HG03442 (cell line): Measurements from ENCODE around the gene RHEB.

Experiments
- ATAC-seq: cut with Tn5 transposase; IDR thresholded peaks from one replicate; pipeline ENCODE4 v1.9.1; 2021; ENCODE audit warnings: mild to moderate bottlenecking, moderate library complexity; ENCODE audit not compliant: unreplicated experiment

RHEB gene

DNA sequence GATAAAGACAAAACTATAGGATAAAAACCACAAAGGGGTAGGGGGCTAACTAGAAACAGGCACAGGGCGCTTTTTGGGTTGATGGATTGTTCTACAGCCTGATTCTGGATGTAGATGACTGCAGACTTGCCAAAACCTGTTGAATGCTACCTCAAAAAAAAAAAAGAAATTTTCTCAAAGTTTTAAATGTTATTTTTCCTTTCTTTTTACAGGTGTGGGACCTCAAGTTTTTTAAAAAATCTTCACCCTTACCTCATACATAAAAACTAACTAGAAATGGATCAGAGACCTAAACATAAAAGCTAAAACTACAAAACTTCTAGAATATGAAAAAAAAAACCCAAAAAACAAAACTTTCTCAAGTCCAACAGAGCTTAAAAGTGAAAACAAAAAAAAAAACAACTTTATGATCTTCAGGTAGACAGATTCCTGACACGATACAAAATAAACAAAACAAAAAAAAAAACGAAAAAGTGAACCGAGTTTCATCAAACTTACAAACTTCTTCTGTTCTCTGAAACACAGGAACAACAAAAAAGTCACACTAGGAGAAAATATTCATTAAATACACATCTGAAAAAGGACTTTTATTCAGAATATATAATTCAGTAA lies 14.9 kb downstream of the RHEB start:
- ATAC-seq = no peak

DNA sequence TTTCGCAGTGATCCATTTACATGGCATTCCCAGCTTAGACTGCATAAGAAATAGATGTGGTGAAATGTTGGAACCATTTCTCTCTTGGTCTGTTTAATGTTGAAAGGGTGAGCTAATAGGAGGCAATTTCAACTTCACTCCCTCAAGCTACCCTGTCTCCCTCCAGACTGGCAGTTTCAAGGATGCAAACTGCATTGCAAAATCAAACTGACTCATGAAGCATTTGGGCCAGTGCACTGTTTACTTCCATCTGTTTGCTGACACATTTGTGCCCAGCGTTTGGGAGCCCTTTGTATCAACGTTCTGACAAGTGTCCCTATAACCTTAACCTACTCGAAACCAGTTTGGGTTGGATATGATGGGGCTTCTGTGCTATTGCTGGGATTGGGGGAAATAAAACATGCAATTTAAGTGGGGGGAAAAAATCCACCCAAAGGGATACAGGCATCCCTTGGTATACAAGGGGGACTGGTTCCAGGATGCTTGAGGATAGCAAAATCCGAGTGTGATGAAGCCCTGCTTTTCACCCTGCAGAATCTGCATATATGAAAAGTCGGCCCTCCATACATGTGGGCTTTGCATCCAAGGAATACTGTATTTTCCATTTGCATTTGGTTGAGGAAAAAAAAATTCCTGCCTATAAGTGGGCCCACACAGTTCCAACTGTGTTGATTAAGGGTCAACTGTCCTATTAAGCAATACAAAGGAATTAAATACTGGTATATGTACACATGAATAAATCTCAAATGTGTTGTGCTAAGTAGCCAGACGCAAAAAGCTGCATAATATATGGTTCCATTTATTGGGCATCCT lies 15.6 kb downstream of the RHEB start:
- ATAC-seq = no peak

DNA sequence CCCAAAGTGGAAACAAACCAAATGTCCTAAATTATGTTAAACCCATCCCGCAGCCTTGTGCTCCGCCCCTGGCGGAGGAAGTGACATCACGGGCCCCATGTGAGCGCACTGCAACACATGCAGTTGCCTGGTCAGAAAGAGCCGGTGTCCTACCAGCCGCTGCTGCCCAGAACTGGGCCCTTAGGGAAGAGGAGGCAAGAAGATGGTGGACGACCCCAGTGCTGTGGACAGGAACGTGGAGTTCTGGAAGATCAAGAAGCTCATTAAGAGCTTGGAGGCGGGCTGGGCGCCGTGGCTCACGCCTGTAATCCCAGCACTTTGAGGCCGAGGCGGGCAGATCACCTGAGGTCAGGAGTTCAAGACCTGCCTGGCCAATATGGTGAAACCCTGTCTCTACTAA lies 18.0 kb downstream of the RHEB start:
- ATAC-seq = no peak

DNA sequence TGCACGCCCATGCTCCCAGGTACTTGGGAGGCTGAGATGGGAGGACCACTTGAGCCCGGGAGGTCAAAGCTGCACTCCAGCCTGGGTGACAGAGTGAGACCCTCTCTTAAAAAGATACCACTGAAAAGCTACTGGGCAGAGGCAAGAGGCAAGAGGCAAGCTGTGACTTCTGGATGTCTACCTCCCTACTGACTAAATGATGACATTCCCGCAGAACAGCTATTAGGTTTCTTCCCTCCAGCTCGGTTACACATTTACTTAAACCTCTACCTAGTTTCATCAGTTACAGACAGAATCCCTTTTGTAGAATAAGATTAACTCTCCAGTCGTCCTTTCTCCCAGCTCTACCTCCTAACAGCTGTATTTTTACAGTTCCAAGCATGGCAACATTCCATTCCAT lies 21.2 kb downstream of the RHEB start:
- ATAC-seq = no peak

DNA sequence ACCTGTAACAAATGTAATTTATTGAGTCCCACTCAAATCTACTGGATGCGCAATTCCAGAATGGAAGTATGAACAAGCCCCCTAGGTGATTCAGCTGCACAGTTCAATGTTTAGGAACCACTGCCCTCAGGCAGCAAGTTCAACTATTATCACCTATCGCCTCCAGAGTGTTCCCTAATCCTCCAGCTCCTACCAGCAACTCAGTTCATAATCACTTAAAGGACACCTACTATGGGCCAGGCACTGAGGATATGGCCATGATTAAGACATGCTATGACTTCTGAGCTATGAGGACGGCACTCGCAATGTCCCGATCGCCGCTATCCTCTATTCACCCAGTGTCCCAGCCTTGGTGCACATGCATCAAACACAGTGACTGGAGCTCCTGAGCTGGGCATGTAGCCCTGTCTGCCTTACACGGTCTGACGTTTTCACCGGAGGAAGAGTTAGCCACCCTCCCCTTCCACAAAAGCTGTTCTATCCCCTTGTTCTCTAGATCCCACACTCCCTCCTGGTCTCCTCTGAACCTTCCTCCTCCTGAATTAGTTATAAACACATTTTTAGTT lies 22.3 kb downstream of the RHEB start:
- ATAC-seq = no peak

DNA sequence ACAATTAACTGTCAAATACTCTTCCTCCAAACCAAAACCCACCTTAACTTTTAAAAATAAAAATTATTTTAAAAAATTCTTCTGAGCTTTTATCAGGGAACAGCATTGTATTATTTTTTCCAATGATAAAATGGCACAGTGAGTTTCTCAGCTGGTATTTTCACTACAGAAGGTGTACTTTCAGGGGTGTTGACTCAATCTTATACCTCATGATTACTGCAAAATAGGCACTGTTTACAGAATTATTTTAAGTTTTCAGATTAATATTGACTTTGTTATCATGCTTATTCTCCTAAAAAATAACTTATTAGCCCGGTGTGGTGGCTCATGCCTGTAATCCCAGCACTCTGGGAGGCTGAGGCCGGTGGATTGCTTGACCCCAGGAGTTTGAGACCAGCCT lies 24.3 kb downstream of the RHEB start:
- no peak for ATAC-seq

DNA sequence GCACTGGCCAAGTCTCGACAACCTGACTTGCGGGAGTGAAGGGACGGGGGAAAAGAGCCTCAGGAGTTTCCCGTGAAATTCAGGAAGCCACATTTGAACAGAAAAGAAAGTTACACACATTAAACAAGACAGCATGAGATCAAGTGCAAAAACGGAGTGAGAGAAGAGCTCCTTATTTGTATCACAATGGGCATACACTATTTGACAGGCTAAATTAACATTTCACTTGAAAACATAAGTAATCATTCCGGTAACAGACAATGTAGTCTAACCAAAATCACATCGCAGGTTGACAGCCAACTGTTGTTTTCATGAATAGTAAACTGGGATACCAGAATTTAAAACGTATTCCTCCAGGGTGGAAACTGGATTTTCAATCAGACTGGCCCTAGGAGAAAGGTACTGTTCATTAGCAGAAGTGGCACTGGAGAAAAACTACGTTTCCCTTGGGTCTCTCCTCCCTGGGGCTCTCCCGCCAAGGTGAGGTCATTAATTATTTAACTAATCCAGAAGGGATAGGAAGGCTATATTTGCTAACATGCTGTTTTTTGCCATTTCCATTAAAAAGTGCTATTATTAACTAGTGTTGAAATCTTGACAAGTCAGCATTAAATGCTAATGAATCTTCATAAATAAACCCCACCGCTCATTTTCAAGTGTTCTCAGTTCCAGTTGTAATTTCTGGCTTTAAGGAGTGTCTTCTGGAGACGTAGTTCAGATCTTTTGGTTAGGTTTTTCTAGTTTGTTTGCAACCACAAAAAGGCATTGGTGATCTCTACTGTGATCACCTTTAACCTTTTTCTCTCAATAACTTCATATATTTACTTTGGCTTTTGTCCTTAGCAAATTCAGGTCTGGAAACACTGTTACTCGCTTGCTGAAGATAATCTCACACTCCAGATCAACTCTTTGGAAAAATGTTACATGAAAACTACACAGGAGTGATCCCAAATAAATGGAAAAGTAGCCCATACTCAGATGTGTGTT lies 25.1 kb downstream of the RHEB start:
- ATAC-seq = no peak

DNA sequence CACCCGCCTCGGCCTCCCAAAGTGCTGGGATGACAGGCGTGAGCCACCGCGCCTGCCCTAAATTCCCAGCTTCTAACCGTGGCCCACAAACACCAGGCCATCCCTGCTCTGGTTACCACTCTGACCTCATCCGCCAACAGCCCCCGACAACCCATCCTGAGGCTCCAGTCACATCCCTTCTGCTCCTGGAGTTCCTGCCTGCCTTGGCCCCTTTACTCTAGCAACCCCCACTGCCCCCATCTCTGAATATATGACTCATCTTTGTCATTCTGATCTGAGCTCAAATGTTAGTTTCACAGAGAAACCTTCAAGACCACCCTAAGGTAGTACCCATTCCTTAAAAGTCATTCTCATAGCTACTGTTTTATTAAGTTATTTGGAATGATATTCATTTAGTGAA lies 26.6 kb downstream of the RHEB start:
- no peak for ATAC-seq

DNA sequence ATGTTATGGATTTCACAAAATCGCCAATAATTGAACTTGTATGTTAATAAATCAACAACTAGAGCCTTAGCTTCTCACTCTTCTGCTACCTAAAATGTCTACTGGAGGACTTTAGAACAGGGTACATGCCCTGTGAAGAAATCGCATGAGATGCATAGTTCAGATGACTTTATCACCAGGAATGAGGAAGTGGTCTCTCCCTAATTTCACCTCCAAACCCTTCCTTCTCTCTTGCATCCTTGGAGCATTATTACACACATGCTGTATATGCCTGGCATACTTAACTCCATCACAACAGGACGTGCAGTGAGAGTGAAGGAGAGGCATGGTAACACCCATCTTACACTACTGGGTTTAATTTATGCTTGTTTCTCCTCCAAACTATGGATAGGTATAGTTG lies 27.8 kb downstream of the RHEB start:
- no peak for ATAC-seq

DNA sequence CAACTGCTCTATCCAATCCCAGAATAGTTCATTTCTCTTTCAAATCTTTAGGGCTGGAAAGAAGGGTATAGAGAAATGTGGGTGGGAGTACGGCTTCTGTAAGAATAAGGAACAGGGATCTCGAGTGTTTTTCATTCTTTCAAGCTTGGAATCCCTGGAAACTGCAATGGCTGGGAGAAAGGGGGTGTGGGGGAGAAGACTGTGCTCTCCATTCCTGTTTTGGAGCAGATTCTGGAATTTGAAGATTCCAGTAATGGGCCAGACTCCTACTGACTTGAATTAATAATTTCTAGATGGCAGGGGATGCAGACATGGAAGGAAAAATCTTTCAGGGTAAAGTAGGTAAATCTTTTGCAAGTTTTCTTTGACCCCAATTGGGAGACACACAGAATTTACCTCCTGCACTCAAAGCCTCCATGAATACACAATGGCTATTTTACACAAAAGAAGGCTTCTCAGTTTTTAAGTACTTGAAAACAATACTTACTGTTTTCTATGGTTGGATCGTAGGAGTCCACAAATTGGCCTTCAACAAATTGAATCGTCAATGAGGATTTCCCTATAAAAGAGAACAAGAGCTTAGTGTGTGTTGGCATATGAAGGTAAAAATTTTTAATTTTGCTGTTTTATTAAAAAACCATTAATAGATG lies 29.1 kb downstream of the RHEB start:
- ATAC-seq = no peak

DNA sequence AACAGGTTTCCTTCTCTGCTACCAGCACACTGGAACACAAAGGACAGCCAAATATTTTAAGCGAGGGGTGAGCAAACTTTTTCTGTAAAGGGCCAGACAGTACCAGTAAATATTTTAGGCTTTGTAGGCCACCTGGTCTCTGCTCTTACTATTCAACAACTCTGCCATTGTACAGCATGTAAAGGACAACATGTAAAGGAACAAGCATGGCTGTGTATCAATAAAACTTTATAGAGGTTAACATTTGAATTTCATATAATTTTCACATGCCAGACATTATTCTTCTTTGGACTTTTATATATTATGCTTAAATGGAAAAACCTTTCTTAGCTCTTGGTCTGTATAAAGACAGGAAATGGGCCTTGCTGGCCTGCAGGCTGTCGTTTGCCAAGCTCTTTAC lies 30.2 kb downstream of the RHEB start:
- no peak for ATAC-seq

DNA sequence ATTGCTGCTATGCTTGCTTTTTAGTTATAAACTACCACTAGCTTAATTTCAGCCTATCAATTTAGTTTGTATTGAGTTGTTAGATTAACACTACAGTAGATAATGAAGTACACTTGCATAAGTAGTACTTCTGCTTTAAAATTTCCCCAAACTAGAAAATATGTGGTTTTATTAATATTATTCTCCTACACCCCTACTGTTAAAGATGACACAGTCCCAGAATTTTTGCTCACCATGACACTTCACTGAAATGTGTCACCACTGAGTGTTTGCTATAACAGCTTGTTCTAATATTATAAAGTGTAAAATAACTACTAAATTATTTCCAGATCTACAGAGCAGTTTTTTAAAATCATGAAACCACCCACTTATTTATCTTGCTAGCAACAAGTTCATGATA lies 31.6 kb downstream of the RHEB start:
- no peak for ATAC-seq

DNA sequence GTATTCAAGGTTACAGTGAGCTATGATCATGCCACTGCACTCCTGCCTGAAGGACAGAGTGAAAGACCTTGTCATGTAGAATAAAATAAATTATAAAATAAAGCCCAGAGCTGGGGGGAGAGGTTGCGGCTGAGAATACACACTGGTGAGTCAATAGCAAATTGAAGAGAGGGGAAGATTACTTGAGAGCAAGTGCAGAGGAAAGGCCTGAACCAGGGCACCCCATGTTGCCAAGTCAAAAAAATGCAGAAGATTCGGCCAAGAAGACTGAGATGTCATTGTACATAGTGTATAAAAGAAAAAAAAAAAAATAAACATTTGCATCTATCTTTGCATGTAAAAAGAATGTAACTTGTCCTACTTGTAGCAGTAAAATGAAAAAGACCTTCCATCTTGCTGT lies 32.5 kb downstream of the RHEB start:
- no peak for ATAC-seq

DNA sequence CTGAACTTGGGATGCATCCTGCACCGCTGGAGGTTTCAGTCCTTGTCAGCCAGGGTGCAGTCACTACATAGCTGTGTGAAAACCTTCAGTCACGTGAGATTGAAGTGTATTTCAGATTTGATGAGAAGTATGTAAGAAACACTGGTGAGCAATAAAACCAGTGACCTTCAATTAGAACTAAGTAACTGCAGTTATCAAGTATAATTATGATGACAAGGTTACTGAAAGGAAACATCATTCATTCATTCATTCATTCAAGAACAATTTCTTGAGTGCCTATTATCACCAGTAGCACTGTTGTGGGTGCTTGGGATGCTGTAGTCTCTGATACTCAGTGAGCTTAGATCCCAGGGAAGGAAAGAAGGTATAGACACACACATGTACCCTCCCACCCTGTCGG lies 33.6 kb downstream of the RHEB start:
- ATAC-seq = no peak

DNA sequence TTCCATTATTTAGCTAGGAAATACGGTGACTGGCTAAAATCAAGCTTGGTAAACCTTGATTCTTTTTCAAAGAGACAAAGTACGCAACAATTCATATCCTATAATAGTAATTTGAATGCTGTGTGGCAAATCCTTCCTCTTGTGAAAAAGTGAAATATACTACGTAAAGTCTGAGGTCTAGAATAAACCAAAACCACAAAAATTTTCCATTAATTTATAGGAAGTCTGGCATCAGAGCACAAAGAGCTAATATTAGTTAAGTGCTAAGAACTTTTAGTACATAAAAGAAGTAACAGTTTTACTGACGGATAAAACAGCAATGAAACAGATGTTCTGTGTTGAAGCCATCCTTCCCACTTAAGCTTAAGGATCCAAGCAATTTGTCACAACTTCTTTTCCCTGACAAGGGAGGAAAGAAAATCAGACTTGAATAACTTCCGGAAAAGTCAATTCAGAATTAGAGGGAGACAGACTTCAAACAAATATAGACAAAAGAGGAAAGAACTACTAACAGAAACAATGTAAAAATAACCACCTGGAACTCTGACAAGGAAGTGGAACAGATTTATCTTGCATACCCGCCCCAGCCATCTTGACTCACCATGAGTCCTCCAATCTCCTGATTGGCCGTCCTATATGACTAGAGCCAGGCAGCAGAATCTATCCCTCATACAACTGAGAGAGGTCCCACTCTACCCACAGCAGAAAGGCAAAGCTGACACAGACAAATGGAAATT lies 34.6 kb downstream of the RHEB start:
- no peak for ATAC-seq

DNA sequence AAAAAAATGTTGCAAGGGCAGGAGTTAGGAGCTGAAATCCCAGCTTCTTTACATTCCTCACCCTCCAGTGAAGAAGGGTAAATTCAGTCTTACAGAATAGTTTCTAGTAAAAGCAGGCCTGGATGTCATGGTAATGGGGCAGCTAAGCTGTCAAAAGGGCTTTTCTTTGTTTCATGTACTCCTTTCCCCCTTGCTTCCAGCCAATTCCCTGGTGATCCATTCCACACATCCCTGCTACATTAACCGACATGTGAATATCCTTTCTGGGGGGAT lies 36.0 kb downstream of the RHEB start:
- ATAC-seq = no peak

DNA sequence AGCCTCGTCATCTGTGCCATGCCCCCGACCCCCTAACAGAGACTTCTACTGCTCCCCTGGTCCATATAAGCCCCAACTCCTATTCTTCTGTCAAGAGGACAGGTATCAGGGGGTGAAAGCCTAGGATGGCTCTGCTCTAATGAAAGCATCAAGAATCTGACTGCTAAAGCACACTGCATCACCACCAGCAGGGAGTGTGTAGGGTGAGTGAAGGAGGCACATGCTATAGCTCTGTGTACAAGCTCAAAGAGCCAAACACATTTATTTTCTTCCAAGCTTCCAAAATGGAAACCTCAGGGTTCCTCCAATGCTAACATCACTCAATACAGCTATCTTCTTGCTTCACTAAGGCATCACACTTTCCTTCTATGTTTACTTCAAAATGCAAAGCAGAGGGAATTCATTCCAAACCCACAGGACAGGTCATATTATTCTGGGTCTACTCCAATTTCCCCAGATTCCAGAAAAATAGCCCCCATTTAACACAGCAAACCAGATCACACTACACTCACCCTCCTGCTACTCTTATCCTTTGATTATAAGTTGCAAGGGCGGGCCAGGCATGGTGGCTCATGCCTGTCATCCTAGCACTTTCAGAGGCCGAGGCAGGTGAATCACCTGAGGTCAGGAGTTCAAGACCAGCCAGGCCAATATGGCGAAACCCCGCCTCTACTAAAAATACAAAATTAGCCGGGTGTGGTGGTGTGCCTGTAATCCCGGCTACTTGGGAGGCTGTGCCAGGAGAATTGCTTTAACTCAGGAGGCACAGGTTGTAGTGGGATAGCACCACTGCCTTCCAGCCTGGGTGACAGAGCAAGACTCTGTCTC lies 36.6 kb downstream of the RHEB start:
- ATAC-seq = no peak

DNA sequence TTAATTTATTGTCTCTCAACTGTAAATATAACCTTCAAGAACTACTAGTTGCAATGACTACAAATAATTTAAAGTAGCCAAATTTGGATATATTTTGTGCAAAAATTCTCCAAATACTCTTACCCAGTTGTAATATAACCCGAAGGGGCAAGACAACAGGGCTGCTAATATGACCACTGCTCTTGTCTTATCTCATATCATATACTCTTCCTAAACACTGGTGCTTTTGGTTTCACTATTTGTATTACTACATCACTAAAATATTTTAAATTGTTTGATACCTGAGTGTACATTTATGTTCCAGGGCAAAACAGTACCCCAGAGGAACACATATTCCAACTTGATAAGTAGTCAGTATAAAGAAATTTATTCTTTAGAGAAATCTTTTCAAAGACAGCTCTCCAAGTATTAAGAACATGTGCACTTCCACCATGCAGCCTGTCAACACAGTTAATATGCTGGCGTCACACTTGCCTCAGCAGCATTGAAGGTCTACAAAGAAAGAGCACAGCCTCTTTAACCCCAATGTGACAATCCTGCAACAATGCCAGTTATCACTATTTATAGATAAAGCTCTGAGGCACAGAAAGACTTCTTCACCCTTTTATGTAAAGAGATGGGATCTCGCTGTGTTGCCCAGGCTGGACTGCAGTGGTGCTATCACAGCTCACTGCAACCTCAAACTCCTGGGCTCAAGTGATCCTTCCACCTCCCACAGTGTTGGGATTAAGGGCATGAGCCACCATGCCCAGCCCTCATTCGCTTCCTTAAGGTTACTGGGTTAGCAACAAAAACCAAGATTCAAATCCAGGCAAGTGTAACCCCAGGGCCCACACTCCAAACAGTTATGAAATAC lies 37.8 kb downstream of the RHEB start:
- ATAC-seq = peak; percentile 54

DNA sequence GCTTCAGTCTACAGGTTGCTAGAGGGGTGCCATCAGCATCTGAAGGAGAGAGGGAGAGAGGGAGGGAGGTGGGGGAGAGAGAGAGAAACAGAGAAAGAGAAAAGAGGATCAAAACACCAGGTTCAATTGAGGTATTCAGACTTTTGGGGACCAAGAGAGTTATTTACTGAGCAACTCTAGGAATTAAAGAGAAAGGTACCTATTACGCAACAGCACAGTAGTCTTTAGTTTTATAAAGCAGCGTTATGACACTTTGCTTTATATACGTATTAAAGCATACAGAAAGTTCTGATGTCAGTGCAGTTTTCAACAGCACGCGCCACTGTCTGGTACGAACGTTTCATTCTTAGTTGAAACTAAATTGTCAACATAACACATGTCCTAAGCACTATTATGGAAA lies 41.8 kb downstream of the RHEB start:
- ATAC-seq = no peak
